Hepatic stellate cell (primary cell): ENCODE measurements around the gene SDR42E1.

Source experiments
- DNase-seq: peaks from one replicate; pipeline ENCODE4 v3.0.0; 2011; ENCODE audit warnings: low spot score

SDR42E1 gene

GRCh38 chr16:81939164-81940056 is 71.9 kb downstream of the SDR42E1 start:
- DNase-seq, result no peak
